PFSK-1 (cell line): Measurements from ENCODE around the gene GIMD1.

Experiments
- FOXP2 ChIP-seq: optimal IDR thresholded peaks from 2 replicates; pipeline ENCODE3; 2011; ENCODE audit warnings: borderline replicate concordance, control low read depth, inconsistent platforms; ENCODE audit not compliant: insufficient read depth; ENCODE audit errors: extremely low read length, extremely low read depth
- POLR2AphosphoS5 ChIP-seq: IDR thresholded peaks from 2 replicates; pipeline ENCODE4 v1.6.1; 2012; ENCODE audit warnings: low read depth, mild to moderate bottlenecking, control low read depth, low read length, moderate library complexity
- REST ChIP-seq, 2 experiments: IDR thresholded peaks; 2 replicates each; pipeline versions ENCODE4 v1.6.1 to v1.8.0; 2011 to 2012; ENCODE audit warnings: low read depth in 2 of 2, low read length in 2 of 2, control low read depth in 1 of 2, inconsistent platforms in 1 of 2, mild to moderate bottlenecking in 1 of 2, moderate library complexity in 1 of 2; ENCODE audit not compliant: insufficient read depth in 1 of 2
- SIN3A ChIP-seq: IDR thresholded peaks from 2 replicates; pipeline ENCODE4 v1.6.1; 2012; ENCODE audit warnings: mild to moderate bottlenecking, low read length, moderate library complexity, borderline replicate concordance; ENCODE audit not compliant: insufficient read depth
- TAF1 ChIP-seq: IDR thresholded peaks from 2 replicates; pipeline ENCODE4 v1.6.1; 2012; ENCODE audit warnings: low read length, control low read depth, borderline replicate concordance; ENCODE audit not compliant: insufficient read depth

The GIMD1 gene

GRCh38 chr4:106384878-106385277 is 16.3 kb upstream of the GIMD1 start:
- TF ChIP-seq POLR2AphosphoS5, result no peak
- no peak for TF ChIP-seq FOXP2
- no peak for TF ChIP-seq REST (IDR thresholded peaks at IDR 0.05; ENCODE audit: insufficient read depth in 1 of 2, low read depth in 2 of 2, low read length in 2 of 2)
- TF ChIP-seq SIN3A, result no peak
- no peak for TF ChIP-seq TAF1

- TF ChIP-seq REST (IDR thresholded peaks at IDR 0.05; ENCODE audit: insufficient read depth in 1 of 2, low read depth in 2 of 2, low read length in 2 of 2) (no peak), POLR2AphosphoS5 (no peak), TAF1 (no peak), FOXP2 (no peak), SIN3A (no peak)
Measured at GRCh38 chr4:106380179-106380578, 11.6 kb upstream of the GIMD1 start.

- TF ChIP-seq POLR2AphosphoS5, result no peak
- TF ChIP-seq REST (IDR thresholded peaks at IDR 0.05; ENCODE audit: insufficient read depth in 1 of 2, low read depth in 2 of 2, low read length in 2 of 2), result no peak
- no peak for TF ChIP-seq TAF1
- no peak for TF ChIP-seq SIN3A
- no peak for TF ChIP-seq FOXP2
Measured at GRCh38 chr4:106373026-106373425, 4.4 kb upstream of the GIMD1 start.

DNA sequence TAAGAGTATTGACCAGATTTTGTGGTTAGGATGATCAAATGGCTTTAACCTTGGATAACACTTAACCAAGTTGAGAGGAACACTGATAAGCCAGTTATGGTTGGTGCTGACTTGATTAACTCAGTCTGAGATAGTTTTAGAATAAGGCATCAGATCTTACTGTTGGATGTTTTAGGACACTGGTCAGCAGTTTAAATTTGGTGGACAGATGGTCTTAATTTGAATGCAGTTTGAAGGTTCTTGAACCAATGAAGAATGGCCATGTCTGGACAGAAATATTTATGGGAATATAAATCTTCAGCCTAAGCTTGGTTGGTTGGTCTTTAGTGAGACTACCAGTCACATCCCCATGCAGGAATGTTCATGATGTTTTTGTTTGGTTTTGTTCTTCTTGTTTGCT is 2.6 kb upstream of the GIMD1 start:
- TF ChIP-seq REST (IDR thresholded peaks at IDR 0.05; ENCODE audit: insufficient read depth in 1 of 2, low read depth in 2 of 2, low read length in 2 of 2) (no peak), FOXP2 (no peak), SIN3A (no peak), TAF1 (no peak), POLR2AphosphoS5 (no peak)

GRCh38 chr4:106370214-106370613 is 1.6 kb upstream of the GIMD1 start:
- TF ChIP-seq SIN3A (no peak), POLR2AphosphoS5 (no peak), FOXP2 (no peak), TAF1 (no peak), REST (IDR thresholded peaks at IDR 0.05; ENCODE audit: insufficient read depth in 1 of 2, low read depth in 2 of 2, low read length in 2 of 2) (no peak)
